HepG2 (cell line): ENCODE data around the gene P3H4. TPM values are rescaled to one million over a fixed set of nuclear protein-coding genes. Genes with fewer than 3 reads are reported as not detected.

Source experiments
- ATAC-seq: fragments of 200-7000 bp; cut with Tn5 transposase; 3 replicates; pipeline ENCODE4 v1.9.1; 2020; ENCODE audit warnings: mild to moderate bottlenecking, moderate library complexity
- BruUV-seq: library from RNA; stranded (reverse); fragments of 400-500 nt; replicated peaks from 2 replicates; lab custom pipeline; 2021; lab: Mats Ljungman, UMichigan
- CTCF ChIA-PET: fragments of 300-600 bp; formaldehyde crosslinking; extraction: SDS; loops from one replicate; lab custom pipeline; 2021; ENCODE audit warnings: low total read pairs, inconsistent platforms, low intra/inter-chr PET ratio; lab: Yijun Ruan, JAX
- POLR2A ChIA-PET: fragments of 350-600 bp; sonication (Branson Sonifier 250); formaldehyde crosslinking; loops from one replicate; lab custom pipeline; 2020; ENCODE audit warnings: antibody characterized with exemption, inconsistent platforms; lab: Yijun Ruan, JAX
- DNase-seq: peaks from one replicate; pipeline ENCODE4 v3.0.0-alpha.2; 2015; ENCODE audit warnings: low spot score
- FAIRE-seq: peaks from 3 replicates; lab custom pipeline; 2011; peaks lifted over from hg19 to GRCh38; lab: Jason Lieb, UNC
- H2AFZ ChIP-seq: one replicate; pipeline ENCODE4 v1.6.1; 2011; ENCODE audit warnings: low read length, inconsistent platforms
- H3K27ac ChIP-seq: fragments of 300-600 bp; 3 replicates; pipeline ENCODE4 v1.8.0; 2011; ENCODE audit warnings: mixed run types, mild to moderate bottlenecking, mixed read lengths, low read length, inconsistent platforms; ENCODE audit not compliant: insufficient read depth; ENCODE audit errors: extremely low read length
- H3K27me3 ChIP-seq, 2 experiments: fragments of 200-600 bp in 1 of 2; 2 replicates in 1 of 2; 3 replicates in 1 of 2; pipeline versions ENCODE4 v1.6.0 to v1.8.0; 2011; ENCODE audit warnings: low read length in 2 of 2, mild to moderate bottlenecking in 2 of 2, moderate library complexity in 2 of 2, inconsistent platforms in 1 of 2; ENCODE audit not compliant: insufficient read depth in 2 of 2, control insufficient read depth in 1 of 2
- H3K36me3 ChIP-seq, 2 experiments: fragments of 200-600 bp in 1 of 2; replicated peaks in 1 of 2; 2 replicates in 1 of 2; 3 replicates in 1 of 2; pipeline versions ENCODE4 v1.5.1 to v1.8.0; 2011; ENCODE audit warnings: low read length in 2 of 2, inconsistent platforms in 1 of 2; ENCODE audit not compliant: insufficient read depth in 2 of 2, control insufficient read depth in 1 of 2
- H3K4me1 ChIP-seq: 2 replicates; pipeline ENCODE4 v1.5.1; 2012; ENCODE audit warnings: low read length, inconsistent platforms; ENCODE audit not compliant: insufficient read depth
- H3K4me2 ChIP-seq: 2 replicates; pipeline ENCODE4 v1.6.0; 2011; ENCODE audit warnings: low read depth, low read length, inconsistent platforms
- H3K4me3 ChIP-seq, 3 experiments: fragments of 200-600 bp in 1 of 3; sonication (generic), shearing (Covaris generic) in 1 of 3; replicated peaks in 1 of 3; 2 replicates each; pipeline ENCODE4 v1.5.1; 2011 to 2016; ENCODE audit warnings: low read length in 3 of 3, inconsistent platforms in 2 of 3, low read depth in 2 of 3, mild to moderate bottlenecking in 2 of 3, control low read depth in 1 of 3, mixed read lengths in 1 of 3; ENCODE audit not compliant: insufficient read depth in 1 of 3
- H3K79me2 ChIP-seq: one replicate; pipeline ENCODE4 v1.6.1; 2011; ENCODE audit warnings: low read length, inconsistent platforms; ENCODE audit not compliant: insufficient read depth
- H3K9ac ChIP-seq: 2 replicates; pipeline ENCODE4 v1.6.0; 2011; ENCODE audit warnings: mild to moderate bottlenecking, low read depth, low read length, inconsistent platforms; ENCODE audit not compliant: insufficient read depth
- H3K9me3 ChIP-seq: 2 replicates; pipeline ENCODE4 v1.5.1; 2012; ENCODE audit warnings: mild to moderate bottlenecking, low read length
- H4K20me1 ChIP-seq: 2 replicates; pipeline ENCODE4 v1.6.0; 2011; ENCODE audit warnings: inconsistent platforms, mild to moderate bottlenecking, low read length, moderate library complexity; ENCODE audit not compliant: insufficient read depth
- HDAC6 ChIP-seq: fragments of 200-600 bp; sonication (generic); IDR thresholded peaks from 2 replicates; pipeline ENCODE4 v1.7.0; 2017; ENCODE audit warnings: mild to moderate bottlenecking, antibody characterized with exemption, low read length, low read depth
- HOXA9 ChIP-seq: sonication (generic); formaldehyde crosslinking; IDR thresholded peaks from 2 replicates; pipeline ENCODE4 v1.8.1; 2022; ENCODE audit warnings: missing genetic modification reagents, mild to moderate bottlenecking, moderate library complexity, borderline replicate concordance
- IRF2 ChIP-seq: IDR thresholded peaks from 2 replicates; pipeline ENCODE4 v1.6.1; 2018; ENCODE audit warnings: missing genetic modification reagents, missing compliant biosample characterization
- KDM2A ChIP-seq: sonication (generic); formaldehyde crosslinking; IDR thresholded peaks from 2 replicates; pipeline ENCODE4 v1.4.0; 2020; ENCODE audit warnings: low read depth, missing genetic modification reagents, borderline replicate concordance
- MED1 ChIP-seq: sonication (generic); formaldehyde crosslinking; IDR thresholded peaks from 2 replicates; pipeline ENCODE4 v1.4.0; 2020; ENCODE audit warnings: missing genetic modification reagents
- NAIF1 ChIP-seq: sonication (generic); formaldehyde crosslinking; IDR thresholded peaks from 2 replicates; pipeline ENCODE4 v1.5.0; 2020; ENCODE audit warnings: mild to moderate bottlenecking, missing genetic modification reagents, borderline replicate concordance
- ONECUT2 ChIP-seq: sonication (generic); formaldehyde crosslinking; IDR thresholded peaks from 2 replicates; pipeline ENCODE4 v1.4.0; 2020; ENCODE audit warnings: missing genetic modification reagents
- ZBTB8A ChIP-seq: sonication (generic); formaldehyde crosslinking; IDR thresholded peaks from 2 replicates; pipeline ENCODE4 v1.4.0; 2020; ENCODE audit warnings: mild to moderate bottlenecking, low read depth, missing genetic modification reagents, borderline replicate concordance
- ZNF101 ChIP-seq: sonication (generic); formaldehyde crosslinking; IDR thresholded peaks from 2 replicates; pipeline ENCODE4 v1.4.0; 2020; ENCODE audit warnings: mild to moderate bottlenecking, low read depth, missing genetic modification reagents, borderline replicate concordance
- ZNF136 ChIP-seq: sonication (generic); formaldehyde crosslinking; IDR thresholded peaks from 2 replicates; pipeline ENCODE4 v1.8.1; 2022; ENCODE audit warnings: low read depth, mild to moderate bottlenecking, moderate library complexity, missing genetic modification reagents
- ZNF501 ChIP-seq: sonication (generic); formaldehyde crosslinking; IDR thresholded peaks from 2 replicates; pipeline ENCODE4 v1.5.1; 2020; ENCODE audit warnings: mild to moderate bottlenecking, moderate library complexity, missing genetic modification reagents
- ZNF510 ChIP-seq: sonication (generic); formaldehyde crosslinking; IDR thresholded peaks from 2 replicates; pipeline ENCODE4 v1.4.0; 2020; ENCODE audit warnings: low read depth, mild to moderate bottlenecking, missing genetic modification reagents
- ZNF558 ChIP-seq: sonication (generic); formaldehyde crosslinking; IDR thresholded peaks from 2 replicates; pipeline ENCODE4 v1.9.0; 2022; ENCODE audit warnings: mild to moderate bottlenecking, missing genetic modification reagents, borderline replicate concordance
- ZNF773 ChIP-seq: sonication (generic); formaldehyde crosslinking; IDR thresholded peaks from 2 replicates; pipeline ENCODE4 v1.4.0; 2020; ENCODE audit warnings: missing genetic modification reagents, borderline replicate concordance
- WGBS: methylation state at CpG from one replicate; pipeline ENCODE4 v1.1.6; 2017; ENCODE audit warnings: low lambda C conversion rate; 5-methylcytosine and 5-hydroxymethylcytosine counted together
- in situ Hi-C: cut with HindIII; loops from 2 replicates; pipeline ENCODE4 v1.10.0; 2017; ENCODE audit warnings: low pct_unique_long_range_greater_than_20kb; ENCODE audit not compliant: extremely low pct_ligation_motif_present
- intact Hi-C: fragments of 100-400 bp; cut with micrococcal nuclease; formaldehyde crosslinking; loops from one replicate; pipeline ENCODE4 v1.10.0; 2022; ENCODE audit not compliant: unreplicated experiment
- polyA plus RNA-seq, 8 experiments: library from polyadenylated mRNA; depleted of rRNA in 3 of 8; stranded (reverse) in 7 of 8; unstranded in 1 of 8; fragments of >200 nt; fragmentation: Illumina TruSeq in 4 of 8; extraction: Trizol in 4 of 8; gene quantifications; 2 replicates each; pipeline versions ENCODE4 v1.2.1 to v1.2.3, GENCODE V29; 2011 to 2016; ENCODE audit warnings: low read depth in 4 of 8, missing spikeins in 1 of 8, mixed read lengths in 1 of 8; ENCODE audit not compliant: insufficient read depth in 1 of 8
- total RNA-seq, 5 experiments: library from RNA; depleted of rRNA; stranded (reverse); fragments of >200 nt; fragmentation: Illumina TruSeq; extraction: Trizol; gene quantifications; 2 replicates each; pipeline ENCODE4 v1.2.3, GENCODE V29; 2016; ENCODE audit warnings: low read depth in 1 of 5
- TF ChIP-seq, protein P1 (sequence below): sonication (generic); formaldehyde crosslinking; IDR thresholded peaks from 2 replicates; pipeline ENCODE4 v1.5.0; 2020; ENCODE audit warnings: mild to moderate bottlenecking, missing genetic modification reagents
- TF ChIP-seq, protein P2 (sequence below): sonication (generic); formaldehyde crosslinking; IDR thresholded peaks from 2 replicates; pipeline ENCODE4 v1.9.0; 2021; ENCODE audit warnings: missing genetic modification reagents, mild to moderate bottlenecking, borderline replicate concordance
- TF ChIP-seq, protein P3 (sequence below): sonication (generic); formaldehyde crosslinking; conservative IDR thresholded peaks from 2 replicates; pipeline ENCODE4 v1.4.0; 2020; ENCODE audit warnings: missing genetic modification reagents
- TF ChIP-seq, protein P4 (sequence below): sonication (generic); formaldehyde crosslinking; IDR thresholded peaks from 2 replicates; pipeline ENCODE4 v1.4.0; 2020; ENCODE audit warnings: missing genetic modification reagents; ENCODE audit errors: not compliant biosample characterization

P3H4 gene
- total and polyA plus RNA-seq, 2 of the 13 experiments (the other 11 are each of a cell fraction or from before 2014, with no cell fraction given) = 37.1 to 50.6 TPM

DNA sequence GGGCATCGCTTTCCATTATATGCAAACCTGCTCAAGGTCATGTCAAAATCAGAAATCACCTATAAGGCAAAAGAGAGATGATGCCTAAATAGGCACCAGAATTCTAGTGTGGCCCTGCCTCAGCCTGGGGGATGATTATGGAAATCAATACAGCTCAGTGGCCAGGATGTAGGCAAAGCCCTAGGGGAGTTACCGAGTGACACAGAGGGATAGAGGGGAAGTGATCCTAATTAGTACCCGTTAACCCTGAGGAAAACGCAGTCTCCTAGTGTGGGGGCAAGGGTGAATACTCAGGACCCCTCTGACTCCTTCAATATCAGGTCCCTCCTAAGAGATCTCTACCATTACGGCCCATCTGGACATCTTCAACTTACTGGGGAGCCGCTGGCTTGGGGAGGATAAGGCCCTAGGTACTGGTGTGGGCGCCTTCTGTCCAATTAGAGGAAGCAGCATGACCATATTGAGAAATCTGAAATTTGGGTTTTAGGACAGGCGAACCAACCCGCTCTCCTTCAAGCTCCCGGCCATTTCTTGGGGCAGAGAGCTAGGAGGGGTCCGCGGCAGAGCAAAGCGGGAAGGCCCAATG lies 23.6 kb upstream of the P3H4 start:
- DNase-seq = no peak
- Histone ChIP-seq H3K79me2 (peaks cover 9% of the 10 kb centered on the region), H4K20me1 (no peaks in the 10 kb centered on the region), H3K36me3 (peaks cover 11 to 22% of the 10 kb centered on the region in 2 experiments), H3K4me1 (peaks cover 38% of the 10 kb centered on the region), H3K27ac (peak overlapping the region; percentile 53), H3K9me3 (no peaks in the 10 kb centered on the region), H3K4me2 (peak overlapping the region; percentile 80), H3K9ac (peak overlapping the region; percentile 82), H2AFZ (no peak overlapping the region), H3K4me3 (peak overlapping the region; percentile 77 to 94 (median 93)), H3K27me3 (no peaks in the 10 kb centered on the region)
- intact Hi-C loops (no loop called here), in situ Hi-C loops (no loop called here)
- BruUV-seq = TSS peak; percentile 56
- POLR2A ChIA-PET = interaction anchor here (1.4 to 1.9 kb wide), 2 partner anchors 23 to 124 kb away, joined by 4 to 9 read pairs; partner anchors contain the start of genes FKBP10 and P3H4
- FAIRE-seq = no peak
- 14% methylated on average over 13 of the region's 13 CpGs for WGBS
- peak; percentile 52 for ATAC-seq
- CTCF ChIA-PET = no interaction called here
- TF ChIP-seq, protein P1, sequence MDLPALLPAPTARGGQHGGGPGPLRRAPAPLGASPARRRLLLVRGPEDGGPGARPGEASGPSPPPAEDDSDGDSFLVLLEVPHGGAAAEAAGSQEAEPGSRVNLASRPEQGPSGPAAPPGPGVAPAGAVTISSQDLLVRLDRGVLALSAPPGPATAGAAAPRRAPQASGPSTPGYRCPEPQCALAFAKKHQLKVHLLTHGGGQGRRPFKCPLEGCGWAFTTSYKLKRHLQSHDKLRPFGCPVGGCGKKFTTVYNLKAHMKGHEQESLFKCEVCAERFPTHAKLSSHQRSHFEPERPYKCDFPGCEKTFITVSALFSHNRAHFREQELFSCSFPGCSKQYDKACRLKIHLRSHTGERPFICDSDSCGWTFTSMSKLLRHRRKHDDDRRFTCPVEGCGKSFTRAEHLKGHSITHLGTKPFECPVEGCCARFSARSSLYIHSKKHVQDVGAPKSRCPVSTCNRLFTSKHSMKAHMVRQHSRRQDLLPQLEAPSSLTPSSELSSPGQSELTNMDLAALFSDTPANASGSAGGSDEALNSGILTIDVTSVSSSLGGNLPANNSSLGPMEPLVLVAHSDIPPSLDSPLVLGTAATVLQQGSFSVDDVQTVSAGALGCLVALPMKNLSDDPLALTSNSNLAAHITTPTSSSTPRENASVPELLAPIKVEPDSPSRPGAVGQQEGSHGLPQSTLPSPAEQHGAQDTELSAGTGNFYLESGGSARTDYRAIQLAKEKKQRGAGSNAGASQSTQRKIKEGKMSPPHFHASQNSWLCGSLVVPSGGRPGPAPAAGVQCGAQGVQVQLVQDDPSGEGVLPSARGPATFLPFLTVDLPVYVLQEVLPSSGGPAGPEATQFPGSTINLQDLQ = no peak
- TF ChIP-seq ZNF773 (CRISPR knock-in tag) (no peak), NAIF1 (CRISPR knock-in tag) (no peak), ZNF510 (CRISPR knock-in tag) (0 out of 2 replicates have a peak, but pooled peaks have one; percentile 11), ZNF501 (CRISPR knock-in tag) (0 out of 2 replicates have a peak, but pooled peaks have one; percentile 23), ZNF558 (CRISPR knock-in tag) (no peak), IRF2 (CRISPR knock-in tag) (no peak), ONECUT2 (CRISPR knock-in tag) (no peak), KDM2A (CRISPR knock-in tag) (no peak), MED1 (0 out of 2 replicates have a peak, but pooled peaks have one; percentile 4), ZNF101 (CRISPR knock-in tag) (no peak), ZBTB8A (CRISPR knock-in tag) (no peak), ZNF136 (CRISPR knock-in tag) (no peak), HOXA9 (no peak), HDAC6 (no peak)
- TF ChIP-seq, protein P2, sequence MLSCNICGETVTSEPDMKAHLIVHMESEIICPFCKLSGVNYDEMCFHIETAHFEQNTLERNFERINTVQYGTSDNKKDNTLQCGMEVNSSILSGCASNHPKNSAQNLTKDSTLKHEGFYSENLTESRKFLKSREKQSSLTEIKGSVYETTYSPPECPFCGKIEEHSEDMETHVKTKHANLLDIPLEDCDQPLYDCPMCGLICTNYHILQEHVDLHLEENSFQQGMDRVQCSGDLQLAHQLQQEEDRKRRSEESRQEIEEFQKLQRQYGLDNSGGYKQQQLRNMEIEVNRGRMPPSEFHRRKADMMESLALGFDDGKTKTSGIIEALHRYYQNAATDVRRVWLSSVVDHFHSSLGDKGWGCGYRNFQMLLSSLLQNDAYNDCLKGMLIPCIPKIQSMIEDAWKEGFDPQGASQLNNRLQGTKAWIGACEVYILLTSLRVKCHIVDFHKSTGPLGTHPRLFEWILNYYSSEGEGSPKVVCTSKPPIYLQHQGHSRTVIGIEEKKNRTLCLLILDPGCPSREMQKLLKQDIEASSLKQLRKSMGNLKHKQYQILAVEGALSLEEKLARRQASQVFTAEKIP (CRISPR knock-in tag) = no peak
- TF ChIP-seq, protein P3, sequence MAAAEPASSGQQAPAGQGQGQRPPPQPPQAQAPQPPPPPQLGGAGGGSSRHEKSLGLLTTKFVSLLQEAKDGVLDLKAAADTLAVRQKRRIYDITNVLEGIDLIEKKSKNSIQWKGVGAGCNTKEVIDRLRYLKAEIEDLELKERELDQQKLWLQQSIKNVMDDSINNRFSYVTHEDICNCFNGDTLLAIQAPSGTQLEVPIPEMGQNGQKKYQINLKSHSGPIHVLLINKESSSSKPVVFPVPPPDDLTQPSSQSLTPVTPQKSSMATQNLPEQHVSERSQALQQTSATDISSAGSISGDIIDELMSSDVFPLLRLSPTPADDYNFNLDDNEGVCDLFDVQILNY (CRISPR knock-in tag) = no peak
- TF ChIP-seq, protein P4, sequence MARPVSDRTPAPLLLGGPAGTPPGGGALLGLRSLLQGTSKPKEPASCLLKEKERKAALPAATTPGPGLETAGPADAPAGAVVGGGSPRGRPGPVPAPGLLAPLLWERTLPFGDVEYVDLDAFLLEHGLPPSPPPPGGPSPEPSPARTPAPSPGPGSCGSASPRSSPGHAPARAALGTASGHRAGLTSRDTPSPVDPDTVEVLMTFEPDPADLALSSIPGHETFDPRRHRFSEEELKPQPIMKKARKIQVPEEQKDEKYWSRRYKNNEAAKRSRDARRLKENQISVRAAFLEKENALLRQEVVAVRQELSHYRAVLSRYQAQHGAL (CRISPR knock-in tag) = no peak
